GM12873 (cell line): ENCODE measurements around the gene CLEC20A.
A peak's percentile ranks its signal among the peaks of the same experiment; 100 is the strongest.

Experiments used
- CTCF ChIP-seq: IDR thresholded peaks from 2 replicates; pipeline ENCODE4 v1.5.1; 2012; ENCODE audit warnings: low read depth, mild to moderate bottlenecking, moderate library complexity, low read length, control low read depth; ENCODE audit not compliant: insufficient read depth; ENCODE audit errors: missing control alignments

Gene CLEC20A

GRCh38 chr1:178502856-178503255 lies 6.1 kb upstream of the CLEC20A start:
- no peak for TF ChIP-seq CTCF

- no peak for TF ChIP-seq CTCF
Measured at GRCh38 chr1:178502330-178502714, 5.6 kb upstream of the CLEC20A start.

GRCh38 chr1:178501705-178502329 lies 5.1 kb upstream of the CLEC20A start:
- peak; percentile 98 for TF ChIP-seq CTCF

- TF ChIP-seq CTCF, result no peak
Measured at GRCh38 chr1:178500936-178501554, 4.3 kb upstream of the CLEC20A start.

GRCh38 chr1:178500091-178500770 lies 3.5 kb upstream of the CLEC20A start:
- TF ChIP-seq CTCF, result peak; percentile 37

- TF ChIP-seq CTCF, result no peak
Measured at GRCh38 chr1:178498896-178499675, 2.3 kb upstream of the CLEC20A start.

GRCh38 chr1:178497903-178498478 lies 1.2 kb upstream of the CLEC20A start:
- TF ChIP-seq CTCF, result no peak
